Activated CD4-positive, alpha-beta memory T cell treated with anti-CD3 and anti-CD28 coated beads, Interleukin-2, amount 10 ng/mL, durations not matched to agents 7 days and 5 days (primary cell): Measurements from ENCODE around the gene DROSHA. TPM values are rescaled to one million over a fixed set of nuclear protein-coding genes. Genes with fewer than 3 reads are reported as not detected.

Experiments
- CTCF ChIA-PET: fragments of 350-600 bp; sonication (Branson Sonifier 250); formaldehyde crosslinking; loops from one replicate; lab custom pipeline; 2021; ENCODE audit warnings: antibody characterized with exemption, inconsistent platforms; lab: Charles Lee
- POLR2A ChIA-PET: fragments of 350-600 bp; sonication (Branson Sonifier 250); formaldehyde crosslinking; loops from one replicate; lab custom pipeline; 2021; ENCODE audit warnings: antibody characterized with exemption; lab: Charles Lee
- DNase-seq: peaks from one replicate; pipeline ENCODE4 v3.0.0-alpha.2; 2020
- H3K27ac Mint-ChIP-seq: one replicate; pipeline ENCODE4 v1.8.0; 2021; ENCODE audit warnings: mild to moderate bottlenecking, mixed read lengths
- H3K27me3 Mint-ChIP-seq: one replicate; pipeline ENCODE4 v1.8.0; 2021; ENCODE audit warnings: mixed read lengths
- H3K36me3 Mint-ChIP-seq: one replicate; pipeline ENCODE4 v1.8.0; 2021; ENCODE audit warnings: low read depth, mixed read lengths
- H3K4me1 Mint-ChIP-seq: one replicate; pipeline ENCODE4 v1.8.0; 2021; ENCODE audit warnings: mixed read lengths
- H3K4me3 Mint-ChIP-seq: one replicate; pipeline ENCODE4 v1.8.0; 2021; ENCODE audit warnings: mild to moderate bottlenecking, mixed read lengths
- H3K9me3 Mint-ChIP-seq: one replicate; pipeline ENCODE4 v1.8.0; 2021; ENCODE audit warnings: mixed read lengths
- total RNA-seq, 2 experiments: library from RNA; stranded (reverse); gene quantifications; one replicate each; pipeline ENCODE4 v1.2.3, GENCODE V29; 2021

Gene DROSHA
- total RNA-seq, 2 experiments from 2014 or later, result 55.4 to 61.0 TPM

- no peaks in the 10 kb centered on the region for H3K27me3 Mint-ChIP-seq
- no peak overlapping the region for H3K4me3 Mint-ChIP-seq
- no peaks in the 10 kb centered on the region for H3K9me3 Mint-ChIP-seq
- CTCF ChIA-PET, result no interaction called here
- peaks cover 39% of the 10 kb centered on the region for H3K36me3 Mint-ChIP-seq
- POLR2A ChIA-PET, result no interaction called here
- H3K27ac Mint-ChIP-seq, result no peak overlapping the region
- H3K4me1 Mint-ChIP-seq, result peaks cover 2% of the 10 kb centered on the region
- DNase-seq, result no peak
Measured at GRCh38 chr5:31417512-31417911, 114.4 kb downstream of the DROSHA start.

DNA sequence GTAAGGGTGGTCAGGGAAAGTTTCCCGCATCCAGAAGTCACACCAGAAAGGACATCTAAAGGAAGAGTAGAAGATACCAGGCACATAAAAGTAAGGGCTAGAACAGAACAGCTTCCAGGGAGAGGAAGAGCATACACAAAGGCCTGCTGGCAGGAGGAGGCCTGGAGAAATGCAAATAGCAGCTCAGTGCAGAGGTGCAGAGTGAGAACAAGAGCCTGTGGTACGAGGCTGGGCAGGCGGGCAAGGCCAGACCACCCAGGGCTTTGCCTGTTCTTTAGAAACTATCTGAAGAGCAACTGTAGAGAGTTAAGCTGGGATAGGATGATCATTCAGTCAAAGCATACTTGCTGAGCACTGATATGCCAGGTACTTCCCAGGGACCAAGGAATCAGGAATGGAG, 115.3 kb downstream of the DROSHA start:
- H3K27me3 Mint-ChIP-seq, result no peaks in the 10 kb centered on the region
- H3K36me3 Mint-ChIP-seq, result peaks cover 35% of the 10 kb centered on the region
- no peak overlapping the region for H3K27ac Mint-ChIP-seq
- peaks cover 2% of the 10 kb centered on the region for H3K4me1 Mint-ChIP-seq
- H3K4me3 Mint-ChIP-seq, result no peak overlapping the region
- POLR2A ChIA-PET, result no interaction called here
- no peaks in the 10 kb centered on the region for H3K9me3 Mint-ChIP-seq
- CTCF ChIA-PET, result no interaction called here
- DNase-seq, result no peak

GRCh38 chr5:31415960-31416359, 115.9 kb downstream of the DROSHA start:
- Mint-ChIP-seq H3K27me3 (no peaks in the 10 kb centered on the region), H3K9me3 (no peaks in the 10 kb centered on the region), H3K4me1 (peaks cover 2% of the 10 kb centered on the region), H3K27ac (no peak overlapping the region), H3K36me3 (peaks cover 29% of the 10 kb centered on the region), H3K4me3 (no peak overlapping the region)
- ChIA-PET POLR2A (no interaction called here), CTCF (no interaction called here)
- no peak for DNase-seq

DNA sequence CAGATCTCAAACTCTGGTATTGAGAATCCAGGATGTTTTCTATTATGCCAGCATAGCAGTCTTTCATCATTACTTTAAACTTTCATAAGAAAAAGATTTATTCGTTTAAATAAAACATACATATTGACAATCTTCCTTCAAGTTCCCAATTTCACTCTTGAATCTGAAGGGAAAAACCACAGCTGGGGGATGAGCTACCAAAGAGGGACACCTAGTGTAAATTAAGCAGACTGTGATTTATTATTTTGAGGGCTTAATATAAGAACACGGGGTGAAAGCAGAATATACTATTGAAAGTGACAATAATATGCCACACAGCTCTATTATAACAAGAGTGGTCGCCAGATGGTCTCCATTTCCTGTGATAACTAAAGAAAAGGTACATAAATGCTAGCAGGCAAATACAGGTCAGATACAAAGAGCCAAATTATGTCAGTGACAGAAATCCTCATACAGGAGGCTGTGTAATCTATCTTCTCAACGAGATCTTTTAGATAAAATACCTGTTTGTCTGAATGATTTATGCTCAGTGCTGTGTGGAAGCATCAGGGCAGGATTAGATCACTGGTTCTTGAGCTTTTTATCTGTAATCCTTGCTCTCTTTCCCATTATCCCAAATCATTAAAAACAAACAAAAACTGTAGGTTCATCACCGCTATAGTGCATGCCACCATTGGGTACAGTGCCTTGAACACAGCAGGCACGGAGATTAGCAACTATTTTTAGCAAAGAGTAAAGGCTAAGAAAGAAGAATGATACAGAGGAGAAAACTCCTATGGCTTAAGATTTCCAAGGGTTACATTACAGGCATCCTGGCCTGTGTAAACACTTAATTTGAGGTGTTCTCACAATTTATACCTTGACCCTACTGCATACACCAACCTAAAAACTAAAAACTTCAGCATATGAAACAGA, 116.6 kb downstream of the DROSHA start:
- no peaks in the 10 kb centered on the region for H3K9me3 Mint-ChIP-seq
- peaks cover 2% of the 10 kb centered on the region for H3K4me1 Mint-ChIP-seq
- H3K4me3 Mint-ChIP-seq, result no peak overlapping the region
- DNase-seq, result no peak
- H3K27me3 Mint-ChIP-seq, result no peaks in the 10 kb centered on the region
- ChIA-PET POLR2A (no interaction called here), CTCF (no interaction called here)
- no peak overlapping the region for H3K27ac Mint-ChIP-seq
- peaks cover 31% of the 10 kb centered on the region for H3K36me3 Mint-ChIP-seq

DNA sequence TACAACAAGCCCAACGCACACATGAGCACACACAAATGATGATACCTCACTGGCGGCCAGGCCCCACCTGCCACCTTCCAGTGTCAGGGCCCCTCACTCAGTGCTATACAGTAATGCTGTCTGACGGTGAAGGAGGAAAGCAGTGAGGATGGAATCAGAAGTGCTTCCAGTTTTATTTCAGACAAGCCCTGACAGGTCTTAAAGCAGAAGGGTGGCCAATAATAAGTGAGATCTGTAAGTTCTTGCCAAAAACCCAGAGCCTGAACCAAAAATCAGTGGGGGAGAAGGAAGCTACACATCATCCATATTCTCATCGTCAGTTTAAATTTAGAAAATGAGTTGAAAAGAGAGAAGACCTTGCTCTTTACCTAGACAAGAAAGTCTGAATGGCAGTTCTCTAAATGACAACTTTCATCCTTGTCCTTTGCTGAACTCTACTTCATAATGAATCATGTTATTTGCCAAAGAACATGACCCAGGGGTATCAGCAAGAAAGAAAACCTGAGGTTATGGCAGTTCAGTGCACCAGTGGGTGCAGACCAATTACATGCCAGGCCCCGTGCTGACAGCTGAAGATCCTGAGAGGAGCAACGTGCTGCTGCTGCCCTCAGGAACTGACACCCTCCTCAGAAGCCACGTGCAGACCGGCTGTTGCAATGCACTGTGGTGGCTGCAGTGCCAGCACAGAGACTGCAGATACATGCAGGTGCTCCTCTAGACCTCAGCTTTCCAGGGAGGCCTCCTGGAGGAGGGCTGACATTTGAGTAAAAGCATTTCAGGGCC, 118.7 kb downstream of the DROSHA start:
- DNase-seq, result no peak
- no peak overlapping the region for H3K27ac Mint-ChIP-seq
- H3K4me3 Mint-ChIP-seq, result no peak overlapping the region
- H3K36me3 Mint-ChIP-seq, result peaks cover 48% of the 10 kb centered on the region
- no peaks in the 10 kb centered on the region for H3K27me3 Mint-ChIP-seq
- H3K9me3 Mint-ChIP-seq, result no peaks in the 10 kb centered on the region
- peaks cover 2% of the 10 kb centered on the region for H3K4me1 Mint-ChIP-seq
- ChIA-PET POLR2A (no interaction called here), CTCF (interaction anchor here (0.9 kb wide), 1 partner anchor 8 kb away, joined by 3 read pairs; no protein-coding TSS in a partner anchor)

DNA sequence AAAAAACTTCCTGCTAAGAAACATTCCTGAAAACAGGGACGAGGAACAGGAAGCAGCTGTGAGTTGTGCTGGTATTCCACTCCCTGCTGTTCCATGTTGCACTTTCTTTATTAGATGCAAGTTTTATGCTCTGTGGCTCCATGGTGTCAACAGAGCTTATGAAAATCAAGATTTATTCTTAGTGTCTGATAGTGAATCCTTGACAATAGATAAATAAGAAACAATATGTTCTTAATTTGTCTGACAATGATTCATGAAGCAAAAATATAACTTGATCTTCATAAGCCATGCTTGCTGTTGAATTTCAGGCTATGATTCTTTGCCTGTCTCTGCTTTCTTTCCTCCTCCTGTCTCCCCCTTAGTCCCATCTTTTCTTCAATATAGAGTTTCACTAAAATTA, 119.6 kb downstream of the DROSHA start:
- Mint-ChIP-seq H3K4me1 (peaks cover 2% of the 10 kb centered on the region), H3K9me3 (no peaks in the 10 kb centered on the region), H3K4me3 (no peak overlapping the region), H3K27me3 (no peaks in the 10 kb centered on the region), H3K36me3 (peaks cover 52% of the 10 kb centered on the region), H3K27ac (no peak overlapping the region)
- ChIA-PET POLR2A (no interaction called here), CTCF (interaction anchor here (0.9 kb wide), 1 partner anchor 8 kb away, joined by 3 read pairs; no protein-coding TSS in a partner anchor)
- no peak for DNase-seq

DNA sequence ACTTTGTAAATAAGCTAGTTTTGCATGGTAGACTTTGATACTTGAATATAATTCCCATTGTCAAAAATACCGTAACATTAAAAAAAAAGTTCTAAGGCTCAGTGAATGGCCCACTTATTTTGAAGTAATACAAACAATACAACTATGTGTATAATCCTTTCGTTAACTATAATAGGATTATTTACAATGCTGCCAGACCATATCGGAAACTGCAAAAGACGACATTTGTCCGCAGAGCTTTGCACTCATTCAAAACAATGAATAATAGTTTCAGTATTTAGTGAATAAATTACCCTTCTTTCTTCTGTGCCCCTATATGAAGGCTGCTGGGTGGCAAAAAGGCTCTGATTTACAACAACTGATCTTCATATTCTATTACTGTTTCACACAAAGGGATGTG, 121.8 kb downstream of the DROSHA start:
- Mint-ChIP-seq H3K9me3 (no peaks in the 10 kb centered on the region), H3K4me3 (no peak overlapping the region), H3K27me3 (no peaks in the 10 kb centered on the region), H3K4me1 (peaks cover 2% of the 10 kb centered on the region), H3K36me3 (peaks cover 61% of the 10 kb centered on the region), H3K27ac (no peak overlapping the region)
- ChIA-PET CTCF (interaction anchor here (0.6 kb wide), 2 partner anchors 76 to 668 kb away, joined by 3 read pairs; no protein-coding TSS in a partner anchor), POLR2A (no interaction called here)
- DNase-seq, result no peak

- peaks cover 1% of the 10 kb centered on the region for H3K4me1 Mint-ChIP-seq
- no peaks in the 10 kb centered on the region for H3K27me3 Mint-ChIP-seq
- no peak for DNase-seq
- CTCF ChIA-PET, result no interaction called here
- H3K27ac Mint-ChIP-seq, result no peak overlapping the region
- POLR2A ChIA-PET, result no interaction called here
- peaks cover 64% of the 10 kb centered on the region for H3K36me3 Mint-ChIP-seq
- no peak overlapping the region for H3K4me3 Mint-ChIP-seq
- H3K9me3 Mint-ChIP-seq, result no peaks in the 10 kb centered on the region
Measured at GRCh38 chr5:31408814-31409213, 123.1 kb downstream of the DROSHA start.

GRCh38 chr5:31407921-31408693, 123.8 kb downstream of the DROSHA start:
- Mint-ChIP-seq H3K4me3 (no peak overlapping the region), H3K9me3 (no peaks in the 10 kb centered on the region), H3K4me1 (no peaks in the 10 kb centered on the region), H3K36me3 (peaks cover 61% of the 10 kb centered on the region), H3K27ac (no peak overlapping the region), H3K27me3 (no peaks in the 10 kb centered on the region)
- CTCF ChIA-PET, result no interaction called here
- no peak for DNase-seq
- POLR2A ChIA-PET, result no interaction called here

DNA sequence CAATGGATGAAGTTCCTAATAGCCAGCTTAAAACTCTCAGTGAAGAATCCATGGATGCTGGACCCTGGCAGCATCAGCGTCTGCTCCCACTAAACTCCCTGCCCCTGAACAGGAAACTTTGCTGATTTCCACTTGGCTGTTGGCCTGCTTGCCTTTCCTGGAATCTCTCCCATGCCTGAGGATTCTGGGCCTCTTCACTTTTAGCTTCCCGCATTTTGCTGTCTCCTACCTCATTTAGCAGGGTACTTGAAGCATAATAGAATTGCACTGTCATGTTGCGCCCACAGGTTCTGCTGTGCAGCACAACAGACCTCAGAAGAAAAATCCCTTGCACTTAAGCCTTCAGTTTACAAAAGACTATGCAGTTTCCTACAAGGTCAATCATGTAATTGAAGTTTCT, 127.6 kb downstream of the DROSHA start:
- H3K36me3 Mint-ChIP-seq, result peaks cover 50% of the 10 kb centered on the region
- H3K27ac Mint-ChIP-seq, result no peak overlapping the region
- H3K4me3 Mint-ChIP-seq, result no peak overlapping the region
- H3K27me3 Mint-ChIP-seq, result no peaks in the 10 kb centered on the region
- no peaks in the 10 kb centered on the region for H3K4me1 Mint-ChIP-seq
- POLR2A ChIA-PET, result no interaction called here
- H3K9me3 Mint-ChIP-seq, result no peaks in the 10 kb centered on the region
- no peak for DNase-seq
- CTCF ChIA-PET, result no interaction called here

- Mint-ChIP-seq H3K4me3 (no peak overlapping the region), H3K27me3 (no peaks in the 10 kb centered on the region), H3K27ac (no peak overlapping the region), H3K4me1 (no peaks in the 10 kb centered on the region), H3K9me3 (no peaks in the 10 kb centered on the region), H3K36me3 (peaks cover 32% of the 10 kb centered on the region)
- ChIA-PET POLR2A (no interaction called here), CTCF (no interaction called here)
- DNase-seq, result no peak
Measured at GRCh38 chr5:31401691-31402090, 130.2 kb downstream of the DROSHA start.

GRCh38 chr5:31397926-31398557, 133.9 kb downstream of the DROSHA start:
- CTCF ChIA-PET, result no interaction called here
- POLR2A ChIA-PET, result no interaction called here
- DNase-seq, result no peak
- Mint-ChIP-seq H3K27me3 (no peaks in the 10 kb centered on the region), H3K4me1 (no peaks in the 10 kb centered on the region), H3K9me3 (no peaks in the 10 kb centered on the region), H3K36me3 (peaks cover 13% of the 10 kb centered on the region), H3K27ac (no peak overlapping the region), H3K4me3 (no peak overlapping the region)
